Rectal smooth muscle tissue (tissue), 1 donor: ENCODE data around the gene TEDDM1.
"Not testable (repeated sequence)": the region's sequence is repeated elsewhere in the genome, so short reads cannot be mapped to it uniquely, and the experiment has no call there.

Experiments used
- H3K27ac ChIP-seq: one replicate; pipeline ENCODE4 v1.7.0; 2013; ENCODE audit warnings: low read depth, low read length, inconsistent platforms
- H3K27me3 ChIP-seq: one replicate; pipeline ENCODE4 v1.7.0; 2013; ENCODE audit warnings: low read length; ENCODE audit not compliant: control insufficient read depth, insufficient read depth
- H3K36me3 ChIP-seq: one replicate; pipeline ENCODE4 v1.7.0; 2013; ENCODE audit warnings: low read length; ENCODE audit not compliant: control insufficient read depth, insufficient read depth
- H3K4me1 ChIP-seq: one replicate; pipeline ENCODE4 v1.7.0; 2013; ENCODE audit warnings: low read length; ENCODE audit not compliant: control insufficient read depth, insufficient read depth
- H3K4me3 ChIP-seq: one replicate; pipeline ENCODE4 v1.7.0; 2013; ENCODE audit warnings: low read length
- H3K9ac ChIP-seq: one replicate; pipeline ENCODE4 v1.7.0; 2013; ENCODE audit warnings: low read length

TEDDM1 gene

GRCh38 chr1:182400567-182400966, at the start of gene TEDDM1:
Gene TEDDM1, minus strand, starts transcription at chr1:182400667. Its CDS starts 182 bp downstream, at chr1:182400485.
- Histone ChIP-seq H3K4me1 (no peaks in the 10 kb centered on the region), H3K27ac (no peak within 1 kb of the TSS), H3K27me3 (no peaks in the 10 kb centered on the region), H3K4me3 (no peak within 1 kb of the TSS), H3K36me3 (no peaks in the 10 kb centered on the region), H3K9ac (no peak within 1 kb of the TSS)

- no peak within 1 kb of the TSS for H3K27ac ChIP-seq
- no peak within 1 kb of the TSS for H3K4me3 ChIP-seq
- H3K36me3 ChIP-seq: no peaks in the 10 kb centered on the region
- no peaks in the 10 kb centered on the region for H3K4me1 ChIP-seq
- no peak within 1 kb of the TSS for H3K9ac ChIP-seq
- no peaks in the 10 kb centered on the region for H3K27me3 ChIP-seq
Measured at GRCh38 chr1:182450087-182450486, 49.6 kb upstream of the TEDDM1 start, which contains the start of gene RGSL1. Gene RGSL1, plus strand, starts transcription at chr1:182450146. Its CDS starts 20 bp downstream, at chr1:182450166.

GRCh38 chr1:182447660-182448059, 47.2 kb upstream of the TEDDM1 start:
- no peaks in the 10 kb centered on the region for H3K4me1 ChIP-seq
- H3K27me3 ChIP-seq: no peaks in the 10 kb centered on the region
- H3K9ac ChIP-seq: no peak overlapping the region
- H3K27ac ChIP-seq: no peak overlapping the region
- no peak overlapping the region for H3K4me3 ChIP-seq
- H3K36me3 ChIP-seq: no peaks in the 10 kb centered on the region

- H3K4me1 ChIP-seq, H3K36me3 ChIP-seq, H3K9ac ChIP-seq, H3K4me3 ChIP-seq, H3K27me3 ChIP-seq, H3K27ac ChIP-seq: not testable (repeated sequence)
Measured at GRCh38 chr1:182447124-182447523, 46.7 kb upstream of the TEDDM1 start.

- no peak overlapping the region for H3K27ac ChIP-seq
- H3K9ac ChIP-seq: no peak overlapping the region
- H3K4me3 ChIP-seq: no peak overlapping the region
Measured at GRCh38 chr1:182446033-182446669, 45.7 kb upstream of the TEDDM1 start.

GRCh38 chr1:182444497-182444896, 44.0 kb upstream of the TEDDM1 start:
- Histone ChIP-seq H3K27ac (no peak overlapping the region), H3K4me1 (no peaks in the 10 kb centered on the region), H3K9ac (no peak overlapping the region), H3K27me3 (no peaks in the 10 kb centered on the region), H3K36me3 (no peaks in the 10 kb centered on the region), H3K4me3 (no peak overlapping the region)

More at GRCh38 chr1:182446033-182446669, 45.7 kb upstream of the TEDDM1 start:
- H3K27me3 ChIP-seq: no peaks in the 10 kb centered on the region
- no peaks in the 10 kb centered on the region for H3K36me3 ChIP-seq
- no peaks in the 10 kb centered on the region for H3K4me1 ChIP-seq

- no peak overlapping the region for H3K4me3 ChIP-seq
Measured at GRCh38 chr1:182442333-182442732, 41.9 kb upstream of the TEDDM1 start.

GRCh38 chr1:182441719-182442118, 41.3 kb upstream of the TEDDM1 start:
- no peak overlapping the region for H3K27ac ChIP-seq
- H3K9ac ChIP-seq: no peak overlapping the region
- H3K4me1 ChIP-seq: no peaks in the 10 kb centered on the region
- H3K36me3 ChIP-seq: no peaks in the 10 kb centered on the region
- no peaks in the 10 kb centered on the region for H3K27me3 ChIP-seq
- no peak overlapping the region for H3K4me3 ChIP-seq

More at GRCh38 chr1:182442333-182442732, 41.9 kb upstream of the TEDDM1 start:
- no peaks in the 10 kb centered on the region for H3K36me3 ChIP-seq
- H3K27ac ChIP-seq: no peak overlapping the region
- H3K27me3 ChIP-seq: no peaks in the 10 kb centered on the region
- H3K4me1 ChIP-seq: no peaks in the 10 kb centered on the region
- no peak overlapping the region for H3K9ac ChIP-seq

- H3K4me1 ChIP-seq: no peaks in the 10 kb centered on the region
- no peak overlapping the region for H3K9ac ChIP-seq
- no peaks in the 10 kb centered on the region for H3K36me3 ChIP-seq
- H3K4me3 ChIP-seq: no peak overlapping the region
- H3K27ac ChIP-seq: no peak overlapping the region
- no peaks in the 10 kb centered on the region for H3K27me3 ChIP-seq
Measured at GRCh38 chr1:182438326-182438725, 37.9 kb upstream of the TEDDM1 start.

- no peaks in the 10 kb centered on the region for H3K27me3 ChIP-seq
- H3K4me3 ChIP-seq: no peak overlapping the region
- no peaks in the 10 kb centered on the region for H3K4me1 ChIP-seq
- no peaks in the 10 kb centered on the region for H3K36me3 ChIP-seq
- no peak overlapping the region for H3K27ac ChIP-seq
- H3K9ac ChIP-seq: no peak overlapping the region
Measured at GRCh38 chr1:182433580-182433979, 33.1 kb upstream of the TEDDM1 start.

GRCh38 chr1:182431278-182431677, 30.8 kb upstream of the TEDDM1 start:
- Histone ChIP-seq H3K27me3 (no peaks in the 10 kb centered on the region), H3K4me3 (no peak overlapping the region), H3K36me3 (no peaks in the 10 kb centered on the region), H3K27ac (no peak overlapping the region), H3K9ac (no peak overlapping the region), H3K4me1 (no peaks in the 10 kb centered on the region)

- H3K9ac ChIP-seq: no peak overlapping the region
Measured at GRCh38 chr1:182430263-182431068, 30.0 kb upstream of the TEDDM1 start.

More at GRCh38 chr1:182430263-182431068, 30.0 kb upstream of the TEDDM1 start:
- no peaks in the 10 kb centered on the region for H3K36me3 ChIP-seq
- no peak overlapping the region for H3K4me3 ChIP-seq
- H3K27ac ChIP-seq: no peak overlapping the region
- no peaks in the 10 kb centered on the region for H3K27me3 ChIP-seq
- H3K4me1 ChIP-seq: no peaks in the 10 kb centered on the region
